PC-9 (cell line): ENCODE measurements around the gene ADH1C. TPM values are rescaled to one million over a fixed set of nuclear protein-coding genes. Genes with fewer than 3 reads are reported as not detected.

ENCODE experiments used
- BruUV-seq: library from RNA; stranded (reverse); fragments of 400-500 nt; replicated peaks from 2 replicates; lab custom pipeline; 2021; lab: Mats Ljungman, UMichigan
- CTCF ChIA-PET: fragments of 300-600 bp; sonication (Branson Sonifier 250); formaldehyde crosslinking; loops from one replicate; lab custom pipeline; 2022; ENCODE audit warnings: antibody characterized with exemption; lab: Charles Lee
- POLR2A ChIA-PET: fragments of 300-600 bp; sonication (Branson Sonifier 250); formaldehyde crosslinking; loops from one replicate; lab custom pipeline; 2022; ENCODE audit warnings: antibody characterized with exemption; ENCODE audit not compliant: unreplicated experiment; lab: Charles Lee
- DNase-seq, 2 experiments: peaks; one replicate each; pipeline versions ENCODE4 v3.0.0 to v3.0.0-alpha.2; 2015 to 2022; ENCODE audit warnings: mixed read lengths in 1 of 2
- H2AFZ ChIP-seq: fragments of 200-600 bp; sonication (generic); 2 replicates; pipeline ENCODE4 v1.8.1; 2017; ENCODE audit warnings: antibody characterized with exemption
- H3F3A ChIP-seq: fragments of 200-600 bp; sonication (generic); 2 replicates; pipeline ENCODE4 v1.8.1; 2017; ENCODE audit warnings: antibody characterized with exemption, mild to moderate bottlenecking, low read depth; ENCODE audit not compliant: insufficient read depth
- H3K27ac ChIP-seq: fragments of 200-600 bp; sonication (generic); 2 replicates; pipeline ENCODE4 v1.6.1; 2016; ENCODE audit warnings: mixed run types
- H3K27me3 ChIP-seq: fragments of 200-600 bp; sonication (generic); 2 replicates; pipeline ENCODE4 v1.6.1; 2016; ENCODE audit warnings: low read depth, mixed run types; ENCODE audit not compliant: insufficient read depth
- H3K36me3 ChIP-seq: fragments of 200-600 bp; sonication (generic); 2 replicates; pipeline ENCODE4 v1.6.1; 2016; ENCODE audit warnings: low read depth, mixed run types
- H3K4me1 ChIP-seq: fragments of 200-600 bp; sonication (generic); replicated peaks from 2 replicates; pipeline ENCODE4 v1.6.1; 2016; ENCODE audit warnings: mixed run types; ENCODE audit not compliant: insufficient read depth
- H3K4me2 ChIP-seq: fragments of 200-600 bp; sonication (generic); 2 replicates; pipeline ENCODE4 v1.6.1; 2017; ENCODE audit warnings: mixed run types
- H3K4me3 ChIP-seq: fragments of 200-600 bp; sonication (generic); 2 replicates; pipeline ENCODE4 v1.6.1; 2016; ENCODE audit warnings: mixed run types
- H3K79me2 ChIP-seq: fragments of 200-600 bp; sonication (generic); 2 replicates; pipeline ENCODE4 v1.6.1; 2017; ENCODE audit warnings: low read depth, mixed run types
- H3K9me2 ChIP-seq: fragments of 200-600 bp; sonication (generic); 2 replicates; pipeline ENCODE4 v1.8.1; 2017; ENCODE audit warnings: mild to moderate bottlenecking; ENCODE audit not compliant: insufficient read depth
- H3K9me3 ChIP-seq: fragments of 200-600 bp; sonication (generic); 2 replicates; pipeline ENCODE4 v1.8.1; 2016; ENCODE audit warnings: low read depth; ENCODE audit not compliant: insufficient read depth
- H4K20me1 ChIP-seq: fragments of 200-600 bp; sonication (generic); 2 replicates; pipeline ENCODE4 v1.8.1; 2017; ENCODE audit not compliant: insufficient read depth
- EZH2 ChIP-seq: fragments of 200-600 bp; sonication (generic); IDR thresholded peaks from 2 replicates; pipeline ENCODE4 v1.8.0; 2017; ENCODE audit warnings: antibody characterized with exemption, low read depth
- intact Hi-C: fragments of 100-400 bp; cut with micrococcal nuclease; formaldehyde crosslinking; loops from one replicate; pipeline ENCODE4 v1.10.0; 2022; ENCODE audit not compliant: unreplicated experiment
- total RNA-seq: library from RNA; stranded (reverse); gene quantifications from 2 replicates; pipeline ENCODE4 v1.2.3, GENCODE V29; 2021
- TF ChIP-seq, protein P1 (sequence below): fragments of 200-600 bp; sonication (generic); conservative IDR thresholded peaks from 2 replicates; pipeline ENCODE4 v1.6.1; 2017; ENCODE audit warnings: mixed run types, antibody characterized with exemption, mild to moderate bottlenecking, moderate library complexity

ADH1C gene
- total RNA-seq, 1 experiment from 2014 or later, result 0.63 TPM

DNA sequence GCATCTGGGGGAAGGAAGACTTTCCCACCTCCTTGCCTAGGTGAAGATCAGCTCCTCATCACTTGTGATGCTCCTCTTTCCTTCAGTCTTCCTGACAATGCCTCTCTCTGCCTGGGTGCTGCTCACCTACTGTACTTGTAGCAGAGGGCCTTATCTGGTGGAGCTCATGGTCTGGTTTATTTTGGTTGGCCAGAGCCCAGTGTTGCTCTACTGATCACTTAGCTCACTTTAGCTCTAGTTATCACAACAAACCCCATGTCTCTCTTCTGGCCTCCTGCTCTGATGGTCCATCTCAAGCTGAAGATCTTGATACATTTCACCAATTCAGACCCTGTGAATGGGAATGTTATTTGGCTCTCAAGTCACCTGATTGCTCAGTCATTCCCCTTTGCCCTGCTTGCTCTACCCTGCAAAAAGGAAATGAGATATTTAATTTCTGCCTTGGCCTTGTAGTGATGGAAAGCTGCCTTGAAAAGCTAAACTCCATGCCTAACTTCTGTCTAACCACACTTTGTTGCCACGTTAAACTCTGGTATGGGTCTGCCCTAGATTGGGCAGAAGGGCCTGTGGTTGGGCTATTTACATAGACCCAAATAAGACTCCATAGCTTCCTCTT is 30.3 kb upstream of the ADH1C start:
- no peak overlapping the region for H2AFZ ChIP-seq
- no peak for DNase-seq
- no TSS peak for BruUV-seq
- no peaks in the 10 kb centered on the region for H3F3A ChIP-seq
- no peaks in the 10 kb centered on the region for H3K27me3 ChIP-seq
- H3K4me1 ChIP-seq, result 0 out of 2 replicates have a peak, but pooled peaks cover 3% of the 10 kb centered on the region
- no peaks in the 10 kb centered on the region for H4K20me1 ChIP-seq
- POLR2A ChIA-PET, result no interaction called here
- no peaks in the 10 kb centered on the region for H3K36me3 ChIP-seq
- no peaks in the 10 kb centered on the region for H3K9me3 ChIP-seq
- H3K4me2 ChIP-seq, result no peak overlapping the region
- no peak overlapping the region for H3K4me3 ChIP-seq
- CTCF ChIA-PET, result no interaction called here
- H3K9me2 ChIP-seq, result no peaks in the 10 kb centered on the region
- no peak for TF ChIP-seq EZH2
- TF ChIP-seq, protein P1, sequence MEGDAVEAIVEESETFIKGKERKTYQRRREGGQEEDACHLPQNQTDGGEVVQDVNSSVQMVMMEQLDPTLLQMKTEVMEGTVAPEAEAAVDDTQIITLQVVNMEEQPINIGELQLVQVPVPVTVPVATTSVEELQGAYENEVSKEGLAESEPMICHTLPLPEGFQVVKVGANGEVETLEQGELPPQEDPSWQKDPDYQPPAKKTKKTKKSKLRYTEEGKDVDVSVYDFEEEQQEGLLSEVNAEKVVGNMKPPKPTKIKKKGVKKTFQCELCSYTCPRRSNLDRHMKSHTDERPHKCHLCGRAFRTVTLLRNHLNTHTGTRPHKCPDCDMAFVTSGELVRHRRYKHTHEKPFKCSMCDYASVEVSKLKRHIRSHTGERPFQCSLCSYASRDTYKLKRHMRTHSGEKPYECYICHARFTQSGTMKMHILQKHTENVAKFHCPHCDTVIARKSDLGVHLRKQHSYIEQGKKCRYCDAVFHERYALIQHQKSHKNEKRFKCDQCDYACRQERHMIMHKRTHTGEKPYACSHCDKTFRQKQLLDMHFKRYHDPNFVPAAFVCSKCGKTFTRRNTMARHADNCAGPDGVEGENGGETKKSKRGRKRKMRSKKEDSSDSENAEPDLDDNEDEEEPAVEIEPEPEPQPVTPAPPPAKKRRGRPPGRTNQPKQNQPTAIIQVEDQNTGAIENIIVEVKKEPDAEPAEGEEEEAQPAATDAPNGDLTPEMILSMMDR, result no peak
- H3K27ac ChIP-seq, result no peak overlapping the region
- no peaks in the 10 kb centered on the region for H3K79me2 ChIP-seq
- intact Hi-C loops, result no loop called here

DNA sequence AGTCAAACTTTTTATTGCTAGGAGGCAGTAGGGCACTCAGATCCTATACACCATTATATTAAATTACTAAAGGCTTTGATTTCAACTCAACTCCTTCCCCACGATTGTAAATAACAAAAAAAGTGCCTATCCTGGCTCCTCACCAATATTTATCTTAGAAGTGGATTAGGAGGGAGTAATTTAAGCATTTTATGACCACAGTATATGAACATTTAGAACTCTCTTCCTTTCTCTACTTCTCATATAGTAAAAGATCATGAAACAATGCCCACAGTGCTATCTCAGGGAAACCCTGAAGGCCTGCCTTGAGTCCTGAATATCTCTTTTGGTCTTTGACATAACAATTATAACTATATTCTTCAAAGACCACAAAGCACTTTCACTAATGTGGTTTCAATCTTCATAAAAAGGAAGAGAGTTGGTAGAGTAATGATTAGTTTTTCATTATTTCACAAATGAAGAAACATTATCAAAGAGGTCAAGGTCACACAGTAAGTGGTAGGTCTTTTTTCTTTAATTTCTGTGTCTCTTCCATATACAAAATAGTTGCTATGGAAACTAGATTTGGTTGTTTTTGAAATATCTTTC is 29.1 kb upstream of the ADH1C start:
- Histone ChIP-seq H3F3A (no peaks in the 10 kb centered on the region), H3K79me2 (no peaks in the 10 kb centered on the region), H4K20me1 (no peaks in the 10 kb centered on the region), H2AFZ (no peak overlapping the region), H3K9me3 (no peaks in the 10 kb centered on the region), H3K36me3 (no peaks in the 10 kb centered on the region), H3K4me1 (0 out of 2 replicates have a peak, but pooled peaks cover 3% of the 10 kb centered on the region), H3K27me3 (no peaks in the 10 kb centered on the region), H3K9me2 (no peaks in the 10 kb centered on the region), H3K4me2 (no peak overlapping the region), H3K4me3 (no peak overlapping the region), H3K27ac (no peak overlapping the region)
- ChIA-PET POLR2A (no interaction called here), CTCF (no interaction called here)
- TF ChIP-seq, protein P1, result no peak
- no peak for TF ChIP-seq EZH2
- intact Hi-C loops, result no loop called here
- BruUV-seq, result no TSS peak
- DNase-seq, result no peak

DNA sequence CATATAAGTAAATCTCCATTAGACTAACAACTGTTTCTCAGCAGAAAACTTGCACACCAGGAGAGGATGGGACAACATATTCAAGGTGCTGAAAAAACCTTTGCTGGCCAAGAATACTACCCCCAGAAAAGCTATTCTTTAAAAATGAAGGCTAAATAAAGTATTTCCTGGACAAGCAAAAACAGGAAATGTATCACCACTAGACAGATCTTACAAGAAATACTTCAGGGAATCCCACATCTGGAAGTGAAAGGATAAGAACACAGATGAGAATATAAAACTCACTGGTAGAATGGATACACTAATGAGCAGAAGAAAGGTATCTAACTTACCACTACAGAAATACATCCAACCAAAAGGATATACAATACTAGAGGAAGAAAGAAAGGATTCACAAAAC is 27.0 kb upstream of the ADH1C start:
- intact Hi-C loops, result no loop called here
- Histone ChIP-seq H3K9me2 (no peaks in the 10 kb centered on the region), H3F3A (no peaks in the 10 kb centered on the region), H3K79me2 (no peaks in the 10 kb centered on the region), H2AFZ (no peak overlapping the region), H3K9me3 (no peaks in the 10 kb centered on the region; the same call in 1 of the 2 replicates), H3K4me3 (no peak overlapping the region), H4K20me1 (no peaks in the 10 kb centered on the region), H3K4me1 (0 out of 2 replicates have a peak, but pooled peaks cover 3% of the 10 kb centered on the region), H3K4me2 (no peak overlapping the region), H3K27me3 (no peaks in the 10 kb centered on the region), H3K36me3 (no peaks in the 10 kb centered on the region), H3K27ac (no peak overlapping the region)
- POLR2A ChIA-PET, result no interaction called here
- no peak for DNase-seq
- no TSS peak for BruUV-seq
- CTCF ChIA-PET, result no interaction called here
- TF ChIP-seq, protein P1, result no peak
- no peak for TF ChIP-seq EZH2
